Stimulated activated CD4-positive, alpha-beta T cell treated with anti-CD3 and anti-CD28 coated beads, Interleukin-1b, Interleukin-23, amount 100 ng/mL, for 48 hours (primary cell): Measurements from ENCODE around the gene TNIK.

Source experiments
- DNase-seq: peaks from one replicate; pipeline ENCODE4 v3.0.0-alpha.2; 2020

TNIK gene

DNA sequence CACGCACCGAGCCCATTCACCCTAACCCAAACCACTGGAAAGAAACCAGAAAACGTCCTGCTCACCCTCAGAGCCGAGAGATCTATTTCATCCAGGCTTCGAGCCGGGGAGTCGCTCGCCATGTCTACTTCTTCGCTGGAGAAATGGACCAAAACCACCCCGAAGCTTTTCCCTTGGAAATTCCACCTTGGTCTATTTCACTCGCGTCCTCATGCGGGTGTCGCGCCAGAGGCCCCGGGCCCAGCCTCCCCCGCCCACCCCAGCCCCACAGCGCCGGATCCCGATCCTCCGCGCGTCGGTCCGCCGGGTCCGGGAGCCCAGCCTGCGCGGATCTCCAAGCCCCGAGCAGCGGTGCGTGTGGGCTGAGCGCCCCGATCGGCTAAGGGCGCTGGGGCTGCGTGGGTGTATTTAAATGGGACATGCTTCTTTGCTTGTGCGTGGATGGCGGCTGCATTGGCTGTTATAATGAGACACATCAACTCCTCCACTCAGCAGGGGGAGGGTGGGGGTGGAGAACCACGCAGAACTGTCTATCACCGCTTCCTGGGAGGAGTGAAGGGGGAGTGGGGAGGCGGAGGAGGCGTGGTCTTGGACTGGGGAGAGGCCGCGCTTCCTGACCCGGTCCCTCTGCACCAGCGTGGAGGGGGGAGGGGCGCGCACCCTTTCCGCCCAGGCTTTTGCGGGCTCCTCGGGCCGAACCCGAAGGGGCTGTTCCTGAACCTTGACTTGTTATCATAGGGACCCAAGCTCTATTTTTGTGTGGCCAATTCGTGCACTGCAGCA lies at the start of gene TNIK:
TNIK (minus strand) TSS at position 464 of the 783 bp plus-strand sequence; CDS start at position 122, 342 bp downstream.
- DNase-seq: peak; percentile 94

GRCh38 chr3:171508676-171509075 lies 48.5 kb upstream of the TNIK start:
- no peak for DNase-seq

DNA sequence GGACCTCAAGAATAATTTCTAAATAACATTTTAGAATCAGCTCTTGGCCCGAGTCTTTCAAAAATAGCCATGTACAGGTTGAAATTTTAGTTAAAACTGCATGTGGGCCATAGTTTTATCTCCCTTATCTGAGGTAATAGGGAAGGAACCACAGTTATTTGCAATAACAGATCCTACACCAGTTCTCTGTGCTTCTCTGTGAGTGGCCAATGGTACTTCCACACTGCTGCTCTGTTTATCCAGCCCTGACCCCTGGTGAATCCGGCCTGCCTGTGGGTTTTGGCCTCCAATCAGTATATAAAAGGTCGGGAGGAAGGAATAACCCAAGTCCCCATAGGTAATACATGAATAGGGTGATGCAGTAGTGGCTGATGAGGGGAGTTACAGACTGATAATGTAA lies 48.0 kb upstream of the TNIK start:
- DNase-seq: no peak

DNA sequence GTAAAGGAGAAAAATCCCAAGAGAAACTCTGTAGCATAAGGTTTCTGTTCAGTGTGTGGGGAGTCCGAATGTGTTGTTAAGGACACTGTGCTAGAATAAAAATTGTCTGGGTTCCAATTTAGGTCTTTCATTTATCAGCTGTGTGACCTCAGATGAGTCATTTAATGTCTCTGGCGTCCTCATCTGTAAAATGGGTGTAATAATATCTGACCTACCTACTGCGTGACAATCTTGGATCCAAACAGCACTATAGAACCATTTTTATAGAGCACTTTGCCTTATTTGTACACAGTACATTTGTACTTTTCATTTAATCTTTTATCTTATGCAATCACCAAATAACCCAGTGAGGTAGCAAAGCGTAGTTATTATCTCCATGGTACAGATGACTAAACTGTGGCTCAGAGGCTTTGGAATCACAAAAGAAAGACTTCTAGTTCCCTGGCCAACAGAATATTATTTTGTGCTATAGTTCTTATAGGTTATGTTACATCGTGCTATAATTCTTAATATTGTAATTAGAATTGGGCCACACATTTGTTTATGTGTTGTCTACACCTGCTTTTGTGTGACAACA lies 46.6 kb upstream of the TNIK start:
- DNase-seq: no peak

GRCh38 chr3:171505822-171506333 lies 45.7 kb upstream of the TNIK start:
- no peak for DNase-seq

- DNase-seq: no peak
Measured at GRCh38 chr3:171504376-171504775, 44.2 kb upstream of the TNIK start.

- no peak for DNase-seq
Measured at GRCh38 chr3:171503817-171504216, 43.6 kb upstream of the TNIK start.

DNA sequence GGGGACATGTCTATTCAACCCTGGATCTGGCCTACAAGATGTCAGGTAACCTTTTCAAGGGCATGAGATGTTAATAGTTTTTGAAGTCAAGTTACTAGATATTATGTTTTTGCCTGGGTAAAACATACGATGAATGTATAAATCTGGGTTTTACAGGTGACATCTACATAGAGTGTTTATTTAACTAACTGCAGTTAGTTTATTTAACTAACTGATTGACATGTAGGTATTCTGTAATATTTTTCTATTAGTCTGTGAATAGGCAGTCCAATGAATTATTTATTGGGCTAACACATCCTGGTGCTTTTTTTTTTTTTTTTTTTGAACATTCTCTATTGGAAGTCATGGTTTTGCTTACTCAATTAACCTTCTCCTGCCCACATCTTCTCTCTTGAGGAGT lies 38.7 kb upstream of the TNIK start:
- no peak for DNase-seq

DNA sequence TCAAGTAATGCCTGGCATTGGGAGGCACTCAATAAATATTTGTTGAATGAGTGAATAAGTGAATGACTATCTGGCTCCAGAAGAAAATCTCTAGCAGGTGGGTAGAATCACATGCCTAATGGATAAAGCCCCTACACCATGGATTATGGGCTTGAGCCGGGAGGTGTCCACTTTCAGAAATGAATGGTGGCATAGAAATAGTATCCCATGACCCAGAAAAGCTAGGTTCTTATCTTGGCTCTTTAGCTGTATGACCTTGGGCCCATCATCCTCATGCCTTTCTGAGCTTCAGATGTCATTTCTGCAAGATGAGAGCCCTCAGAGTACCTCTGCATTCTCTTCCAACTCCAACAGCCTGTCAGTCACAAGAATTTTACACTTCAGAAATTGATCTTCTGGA lies 37.3 kb upstream of the TNIK start:
- DNase-seq: no peak

DNA sequence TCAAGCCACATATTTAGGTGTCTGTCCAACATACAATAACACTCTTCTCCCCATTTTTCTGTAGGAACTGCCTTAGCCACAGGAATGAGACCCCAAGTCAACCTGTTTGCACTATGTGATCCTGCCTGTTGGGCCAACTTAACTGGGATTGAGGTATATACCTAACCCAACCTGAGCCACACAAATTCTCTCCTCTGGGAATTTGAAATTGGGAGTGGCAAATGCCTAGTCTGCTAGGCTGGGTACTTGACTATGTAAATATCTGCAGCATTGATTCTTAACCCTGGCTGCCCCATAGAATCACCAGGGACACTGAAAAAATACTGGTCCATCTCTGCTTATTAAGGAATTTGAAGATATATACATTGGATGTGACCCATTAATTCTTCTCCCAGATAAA lies 35.2 kb upstream of the TNIK start:
- DNase-seq: no peak

GRCh38 chr3:171494457-171495109 lies 34.4 kb upstream of the TNIK start:
- no peak for DNase-seq

DNA sequence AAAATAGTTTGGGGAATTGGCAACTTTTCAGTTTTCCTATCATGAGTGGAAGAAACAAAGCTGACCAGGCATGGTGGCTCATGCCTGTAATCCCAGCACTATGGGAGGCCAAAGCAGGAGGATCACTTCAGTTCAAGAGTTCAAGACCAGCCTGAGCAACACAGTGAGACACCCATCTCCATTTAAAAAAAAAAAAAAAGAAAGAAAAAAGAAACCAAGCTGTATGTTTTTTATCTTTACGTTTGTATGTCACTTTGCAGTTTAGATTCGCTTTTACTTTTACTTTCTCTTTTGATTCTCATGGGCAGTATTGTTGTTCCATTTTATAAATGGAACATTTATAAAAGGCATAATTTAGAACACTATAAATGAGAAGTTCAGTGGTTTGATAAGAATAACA lies 31.2 kb upstream of the TNIK start:
- no peak for DNase-seq

- DNase-seq: no peak
Measured at GRCh38 chr3:171490901-171491300, 30.7 kb upstream of the TNIK start.

DNA sequence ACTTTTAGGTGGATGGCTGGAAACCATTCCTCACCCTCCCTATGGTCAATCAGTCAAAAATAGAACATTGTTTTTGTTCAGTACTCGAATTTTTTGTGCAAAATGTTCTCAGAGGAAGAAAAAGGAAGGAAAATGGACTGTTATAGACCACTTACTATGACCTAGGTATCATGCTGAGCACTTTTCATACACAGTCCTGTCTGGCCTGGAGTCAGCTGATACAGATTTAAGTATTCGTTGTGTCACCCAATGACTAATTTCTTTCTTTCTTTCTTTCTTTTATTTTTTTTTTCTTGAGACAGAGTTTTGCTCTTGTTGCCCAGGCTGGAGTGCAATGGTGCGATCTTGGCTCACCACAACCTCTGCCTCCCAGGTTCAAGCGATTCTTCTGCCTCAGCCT lies 29.1 kb upstream of the TNIK start:
- no peak for DNase-seq

DNA sequence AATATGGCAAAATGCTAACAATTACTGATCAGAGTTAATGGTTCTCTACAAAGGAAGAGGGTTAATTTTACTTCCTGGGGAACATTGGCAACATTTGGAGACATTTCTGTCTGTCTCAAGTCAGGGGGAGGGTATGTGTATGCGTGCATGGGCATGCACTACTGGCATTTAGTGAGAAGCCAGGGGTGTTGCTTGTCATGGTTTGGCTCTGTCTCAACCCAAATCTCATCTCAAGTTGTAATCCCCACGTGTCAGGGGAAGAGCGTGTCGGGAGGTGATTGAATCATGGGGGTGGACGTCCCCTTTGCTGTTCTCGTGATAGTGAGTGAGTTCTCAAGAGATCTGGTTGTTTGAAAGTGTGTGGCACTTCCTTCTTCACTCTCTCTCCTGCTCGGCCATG lies 28.3 kb upstream of the TNIK start:
- no peak for DNase-seq

GRCh38 chr3:171487382-171487781 lies 27.2 kb upstream of the TNIK start:
- DNase-seq: no peak

DNA sequence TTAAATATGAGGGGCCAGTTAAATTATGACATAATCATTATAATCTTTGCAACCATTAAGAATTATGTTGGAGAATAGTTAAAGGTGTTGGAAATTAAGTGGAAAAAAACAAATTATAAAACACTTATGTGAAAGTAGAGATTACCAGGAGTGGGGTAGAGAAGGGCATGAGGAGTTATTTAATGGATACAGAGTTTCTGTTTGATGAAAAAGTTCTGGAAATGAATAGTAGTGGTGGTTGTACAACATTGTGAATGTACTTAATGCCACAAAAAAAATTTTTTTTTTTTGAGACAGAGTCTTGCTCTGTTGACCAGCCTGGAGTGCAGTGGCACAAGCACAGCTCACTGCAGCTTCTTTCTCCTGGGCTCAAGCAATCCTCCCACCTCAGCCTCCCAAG lies 25.1 kb upstream of the TNIK start:
- DNase-seq: no peak

DNA sequence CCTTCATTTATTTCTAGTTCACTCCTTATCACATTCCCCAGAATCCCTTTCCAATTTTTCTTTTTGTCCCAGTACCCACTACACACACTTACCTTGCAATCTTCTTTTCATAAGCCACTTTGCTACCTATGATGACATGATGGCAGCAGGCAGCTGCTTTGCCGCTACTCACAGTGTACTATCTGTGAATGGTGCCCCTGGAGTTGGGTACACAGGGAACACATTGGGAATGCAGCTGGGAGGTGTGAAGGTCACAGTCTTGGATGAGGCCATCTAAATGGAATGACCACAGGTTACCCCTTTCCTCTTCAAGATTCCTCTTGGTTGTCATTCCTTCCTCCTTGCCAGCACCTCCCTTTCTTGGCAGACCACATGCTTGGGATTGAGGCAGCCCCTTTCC lies 20.8 kb upstream of the TNIK start:
- no peak for DNase-seq

DNA sequence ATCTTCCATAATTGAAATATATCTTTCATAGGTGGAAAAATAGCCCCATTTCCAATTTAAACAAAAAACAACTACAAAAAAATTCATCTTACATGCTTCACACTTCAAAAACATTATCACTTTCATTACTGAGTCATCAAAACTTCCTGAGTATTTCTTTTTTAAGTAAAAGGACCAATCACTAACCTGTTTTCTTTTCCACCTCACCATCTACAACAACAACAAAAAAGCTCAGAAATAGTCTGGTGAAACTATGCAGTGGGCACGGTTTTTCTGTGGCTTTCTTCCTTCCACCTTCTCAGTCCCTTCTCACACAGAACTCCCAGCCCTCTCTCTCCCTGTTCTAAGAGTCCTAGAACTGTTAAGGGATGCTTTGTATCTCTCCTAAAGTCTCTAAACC lies 20.3 kb upstream of the TNIK start:
- no peak for DNase-seq

- DNase-seq: no peak
Measured at GRCh38 chr3:171476532-171477102, 16.4 kb upstream of the TNIK start.

DNA sequence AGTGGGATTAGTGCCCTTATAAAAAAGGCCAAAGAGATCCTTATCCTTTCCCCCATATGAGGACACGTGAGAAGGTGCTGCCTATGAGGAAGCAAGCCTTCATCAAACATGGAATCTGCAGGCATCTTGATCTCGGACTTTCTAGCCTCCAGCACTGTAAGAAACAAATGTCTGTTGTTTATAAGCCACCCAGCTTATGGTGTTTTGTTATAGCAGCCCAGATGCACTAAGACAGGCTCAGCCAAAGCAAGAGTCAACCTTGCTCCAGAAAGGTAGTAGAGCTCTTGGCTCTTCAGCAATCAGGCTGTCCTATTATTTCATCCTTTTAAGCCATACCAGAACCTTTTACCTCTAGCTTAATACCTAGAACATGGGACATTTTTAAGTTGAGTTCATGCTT lies 12.3 kb upstream of the TNIK start:
- DNase-seq: no peak

GRCh38 chr3:171470714-171471227 lies 10.6 kb upstream of the TNIK start:
- no peak for DNase-seq

GRCh38 chr3:171469376-171469775 lies 9.2 kb upstream of the TNIK start:
- DNase-seq: no peak
